AG09309 (cell line): Measurements from ENCODE around the gene KSR1.
"Not testable (repeated sequence)": the region's sequence is repeated elsewhere in the genome, so short reads cannot be mapped to it uniquely, and the experiment has no call there.

Source experiments
- DNase-seq: peaks from one replicate; pipeline ENCODE4 v3.0.0-alpha.2; 2010; ENCODE audit warnings: low read depth
- H3K4me3 ChIP-seq: 2 replicates; pipeline ENCODE4 v1.5.1; 2011; ENCODE audit warnings: mild to moderate bottlenecking, low read depth, low read length, moderate library complexity; ENCODE audit not compliant: control insufficient read depth
- TF ChIP-seq, protein P1 (sequence below): IDR thresholded peaks from 2 replicates; pipeline ENCODE4 v1.5.1; 2011; ENCODE audit warnings: mild to moderate bottlenecking, low read depth, low read length, inconsistent platforms; ENCODE audit not compliant: insufficient read depth, control insufficient read depth; ENCODE audit errors: missing control alignments

The KSR1 gene

DNA sequence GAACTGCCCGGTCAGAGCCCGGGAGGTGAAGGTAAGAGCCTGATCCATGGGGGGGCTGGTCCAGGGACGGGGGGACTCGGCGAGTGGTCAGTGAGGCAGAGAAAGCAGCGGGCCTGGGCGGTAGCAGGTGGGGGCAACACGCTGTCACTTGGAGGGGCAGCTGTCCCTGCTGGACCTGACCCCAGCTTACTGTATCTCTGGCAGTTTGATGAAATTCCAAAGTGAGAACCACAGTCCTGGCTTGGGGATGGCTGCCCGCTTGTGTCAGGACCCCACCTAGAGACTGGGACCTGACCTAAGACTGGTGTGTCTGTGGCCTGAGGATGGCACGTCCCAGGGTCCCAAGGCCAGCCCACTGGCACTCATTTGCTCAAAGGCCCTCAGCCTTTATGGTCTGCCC lies 35.1 kb upstream of the KSR1 start:
- TF ChIP-seq, protein P1, sequence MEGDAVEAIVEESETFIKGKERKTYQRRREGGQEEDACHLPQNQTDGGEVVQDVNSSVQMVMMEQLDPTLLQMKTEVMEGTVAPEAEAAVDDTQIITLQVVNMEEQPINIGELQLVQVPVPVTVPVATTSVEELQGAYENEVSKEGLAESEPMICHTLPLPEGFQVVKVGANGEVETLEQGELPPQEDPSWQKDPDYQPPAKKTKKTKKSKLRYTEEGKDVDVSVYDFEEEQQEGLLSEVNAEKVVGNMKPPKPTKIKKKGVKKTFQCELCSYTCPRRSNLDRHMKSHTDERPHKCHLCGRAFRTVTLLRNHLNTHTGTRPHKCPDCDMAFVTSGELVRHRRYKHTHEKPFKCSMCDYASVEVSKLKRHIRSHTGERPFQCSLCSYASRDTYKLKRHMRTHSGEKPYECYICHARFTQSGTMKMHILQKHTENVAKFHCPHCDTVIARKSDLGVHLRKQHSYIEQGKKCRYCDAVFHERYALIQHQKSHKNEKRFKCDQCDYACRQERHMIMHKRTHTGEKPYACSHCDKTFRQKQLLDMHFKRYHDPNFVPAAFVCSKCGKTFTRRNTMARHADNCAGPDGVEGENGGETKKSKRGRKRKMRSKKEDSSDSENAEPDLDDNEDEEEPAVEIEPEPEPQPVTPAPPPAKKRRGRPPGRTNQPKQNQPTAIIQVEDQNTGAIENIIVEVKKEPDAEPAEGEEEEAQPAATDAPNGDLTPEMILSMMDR, result no peak
- DNase-seq, result no peak
- no peak overlapping the region for H3K4me3 ChIP-seq

DNA sequence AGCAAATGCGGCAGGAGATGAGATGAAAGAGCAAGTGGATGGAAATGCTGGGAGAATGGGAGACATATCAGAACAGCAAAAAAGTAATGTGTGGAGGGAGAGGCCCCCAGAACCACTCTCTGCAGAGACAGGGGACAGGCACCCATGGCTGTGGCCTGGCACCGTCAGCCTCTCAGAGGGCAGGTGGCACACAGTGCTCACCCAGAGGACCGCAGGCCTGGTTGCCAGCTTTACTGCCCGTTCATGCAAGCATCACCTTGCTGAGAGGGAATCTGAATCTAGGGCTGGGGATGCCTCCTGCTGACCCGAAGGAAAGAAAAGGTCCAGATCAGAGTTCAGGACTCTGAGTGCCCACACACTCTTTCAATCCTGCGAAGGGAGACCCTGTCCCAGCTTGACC lies 34.6 kb upstream of the KSR1 start:
- not testable (repeated sequence) for H3K4me3 ChIP-seq, DNase-seq

DNA sequence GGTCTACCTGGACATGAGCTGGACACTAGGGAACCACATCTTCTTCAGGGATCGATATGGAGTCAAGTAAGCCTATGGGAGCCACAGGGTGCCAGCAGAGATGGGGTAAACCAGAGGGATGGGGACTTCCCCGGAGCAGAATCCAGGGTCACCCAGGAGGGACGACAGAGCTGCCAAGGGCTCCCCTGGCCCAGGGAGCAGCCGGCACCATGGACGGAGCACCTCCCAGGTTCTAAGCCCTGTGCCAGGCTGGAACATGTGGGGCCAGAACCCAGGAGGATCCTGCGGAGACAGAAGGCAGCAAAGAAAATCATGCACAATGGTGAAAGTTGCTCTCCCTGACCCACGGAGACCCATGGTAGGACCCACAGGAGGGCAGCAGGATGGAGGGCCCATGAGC lies 33.6 kb upstream of the KSR1 start:
- no peak for DNase-seq
- TF ChIP-seq, protein P1, result no peak
- H3K4me3 ChIP-seq, result no peak overlapping the region

DNA sequence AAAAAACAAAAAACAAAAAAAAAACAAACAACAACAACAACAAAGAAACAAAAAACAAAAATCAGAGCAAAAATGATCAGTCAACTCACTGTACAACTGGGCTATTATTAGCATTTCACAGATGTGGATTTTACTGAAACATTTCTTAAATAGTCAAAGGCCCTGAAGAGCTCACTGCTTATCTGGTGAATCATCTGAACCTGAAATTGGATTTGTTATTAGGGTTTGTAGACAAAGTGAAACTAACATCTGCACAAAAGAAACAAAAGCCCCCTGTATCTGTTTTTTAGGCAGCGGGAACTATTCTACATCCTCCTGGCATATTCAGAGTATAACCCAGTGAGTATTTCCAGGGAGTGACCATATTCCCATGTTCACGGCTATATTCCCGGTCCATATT lies 32.6 kb upstream of the KSR1 start:
- no peak overlapping the region for H3K4me3 ChIP-seq
- TF ChIP-seq, protein P1, result no peak
- no peak for DNase-seq

DNA sequence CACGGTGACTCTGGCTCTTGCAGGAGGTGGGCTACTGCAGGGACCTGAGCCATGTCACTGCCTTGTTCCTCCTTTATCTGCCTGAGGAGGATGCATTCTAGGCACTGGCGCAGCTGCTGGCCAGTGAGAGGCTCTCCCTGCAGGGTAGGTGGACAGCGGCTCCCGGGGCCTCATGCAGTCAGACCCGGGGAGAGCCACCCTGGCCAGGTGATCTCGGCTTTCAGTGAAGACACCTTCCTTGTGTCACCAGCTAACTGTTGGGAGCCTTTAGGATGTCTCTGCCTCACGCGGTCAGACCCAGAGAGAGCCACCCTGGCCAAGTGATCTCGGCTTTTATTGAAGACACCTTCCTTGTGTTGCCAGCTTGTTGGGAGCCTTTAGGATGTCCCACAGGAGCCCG lies 31.7 kb upstream of the KSR1 start:
- TF ChIP-seq, protein P1, result no peak
- no peak for DNase-seq

DNA sequence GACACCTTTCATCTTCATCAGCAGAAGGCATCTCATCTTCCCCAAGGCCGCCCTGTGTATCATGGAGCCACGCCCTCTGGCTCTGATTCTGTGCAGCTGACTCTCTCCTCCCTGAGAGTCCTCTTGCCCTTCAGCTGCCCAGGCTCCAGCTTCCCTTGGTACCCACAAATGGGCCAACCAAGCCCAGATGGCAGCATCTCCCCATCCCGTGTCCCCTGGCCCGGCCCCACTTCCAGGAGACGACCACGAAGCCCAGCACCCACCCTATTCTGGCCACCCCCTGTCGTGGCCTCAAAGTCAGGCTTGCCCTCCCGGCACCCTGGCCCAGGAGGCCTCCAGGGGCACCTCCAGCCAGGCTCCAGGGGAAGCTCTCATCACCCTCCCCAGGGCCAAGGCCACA lies 31.3 kb upstream of the KSR1 start:
- no peak for DNase-seq
- TF ChIP-seq, protein P1, result no peak
- no peak overlapping the region for H3K4me3 ChIP-seq

More for the DNA sequence above, 31.7 kb upstream of the KSR1 start:
- no peak overlapping the region for H3K4me3 ChIP-seq

DNA sequence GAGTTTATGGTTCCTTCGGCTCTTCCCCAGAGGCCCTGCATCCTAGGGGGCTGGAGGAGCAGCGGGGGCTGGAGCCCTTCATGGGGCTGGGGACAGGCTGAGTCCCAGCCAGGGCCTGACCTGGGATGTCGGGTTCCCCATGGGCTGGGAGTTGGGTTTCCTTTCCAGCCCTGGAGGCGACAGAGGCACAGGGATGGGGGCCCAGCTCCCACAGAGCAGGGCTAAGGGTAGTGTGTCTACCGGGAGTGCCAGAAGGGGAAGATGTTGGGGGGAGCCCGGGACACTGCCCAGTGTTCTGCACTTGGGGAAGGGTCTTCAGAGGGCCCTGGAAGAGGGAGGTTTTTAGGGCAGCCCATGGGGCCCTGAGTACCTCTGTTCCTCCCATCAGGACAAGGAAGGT lies 30.7 kb upstream of the KSR1 start:
- DNase-seq, H3K4me3 ChIP-seq: not testable (repeated sequence)

DNA sequence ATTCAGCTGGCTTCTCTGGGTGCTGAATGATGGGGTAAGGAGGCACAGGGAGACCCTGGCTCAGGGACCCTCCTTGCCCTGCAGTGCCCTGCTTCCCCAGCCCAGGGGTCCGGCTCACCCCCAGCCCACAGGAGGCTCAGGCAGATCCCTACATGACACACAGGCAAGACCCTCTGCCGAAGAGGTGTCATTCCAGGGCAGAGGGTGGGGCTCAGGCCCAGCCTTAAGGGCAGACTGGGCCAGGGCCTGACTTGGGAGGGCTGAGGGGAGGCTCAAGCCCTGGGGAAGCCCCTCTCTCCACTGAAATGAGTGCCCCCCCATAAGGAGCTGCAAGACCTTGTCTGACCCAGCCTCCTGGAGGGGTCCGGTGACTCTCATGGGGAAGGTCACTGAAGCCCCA lies 30.3 kb upstream of the KSR1 start:
- H3K4me3 ChIP-seq, result no peak overlapping the region
- no peak for DNase-seq
- TF ChIP-seq, protein P1, result no peak

DNA sequence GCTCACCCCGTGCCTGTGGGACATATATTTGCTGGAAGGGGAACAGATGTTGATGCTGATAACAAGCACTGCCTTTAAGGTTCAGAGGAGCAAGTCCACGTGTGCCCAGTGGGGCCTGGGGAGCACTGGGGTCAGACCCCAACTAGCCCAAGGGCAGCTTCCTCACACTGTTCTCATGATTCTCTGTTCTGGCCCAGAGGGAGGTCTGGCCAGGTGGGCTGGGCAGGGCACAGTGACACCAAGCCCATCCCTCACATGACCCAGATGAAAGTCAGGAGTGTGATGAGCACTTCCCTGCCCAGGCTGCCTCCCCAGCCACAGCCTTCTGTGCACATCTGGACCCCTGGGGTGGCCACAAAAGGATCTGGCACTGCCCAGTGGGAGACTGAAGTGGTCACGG lies 29.8 kb upstream of the KSR1 start:
- DNase-seq, H3K4me3 ChIP-seq: not testable (repeated sequence)

DNA sequence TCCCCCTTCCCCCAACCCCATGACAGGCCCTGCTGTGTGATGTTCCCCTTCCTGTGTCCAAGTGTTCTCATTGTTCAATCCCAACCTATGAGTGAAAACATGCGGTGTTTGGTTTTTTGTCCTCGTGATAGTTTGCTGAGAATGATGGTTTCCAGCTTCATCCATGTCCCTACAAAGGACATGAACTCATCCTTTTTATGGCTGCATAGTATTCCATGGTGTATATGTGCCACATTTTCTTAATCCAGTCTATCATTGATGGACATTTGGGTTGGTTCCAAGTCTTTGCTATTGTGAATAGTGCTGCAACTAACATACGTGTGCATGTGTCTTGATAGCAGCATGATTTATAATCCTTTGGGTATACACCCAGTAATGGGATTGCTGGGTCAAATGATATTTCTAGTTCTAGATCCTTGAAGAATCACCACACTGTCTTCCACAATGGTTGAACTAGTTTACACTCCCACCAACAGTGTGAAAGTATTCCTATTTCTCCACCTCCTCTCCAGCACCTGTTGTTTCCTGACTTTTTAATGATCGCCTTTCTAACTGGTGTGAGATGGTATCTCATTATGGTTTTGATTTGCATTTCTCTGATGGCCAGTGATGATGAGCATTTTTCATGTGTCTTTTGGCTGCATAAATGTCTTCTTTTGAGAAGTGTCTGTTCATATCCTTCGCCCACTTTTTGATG lies 28.9 kb upstream of the KSR1 start:
- not testable (repeated sequence) for DNase-seq, H3K4me3 ChIP-seq
